Gastroesophageal sphincter (tissue), 3 donors: Measurements from ENCODE around the gene INCENP.

Experiments
- CTCF ChIP-seq, 4 experiments: fragments of 200-600 bp in 2 of 4; fragments of 450-650 bp in 2 of 4; sonication (generic) in 1 of 4; IDR thresholded peaks; one replicate each; pipeline ENCODE4 v1.5.1; 2017 to 2019; ENCODE audit warnings: antibody characterized with exemption in 4 of 4, mild to moderate bottlenecking in 2 of 4, moderate library complexity in 2 of 4
- EP300 ChIP-seq: sonication (generic); formaldehyde crosslinking; IDR thresholded peaks from one replicate; pipeline ENCODE4 v1.6.1; 2017; ENCODE audit warnings: antibody characterized with exemption, mild to moderate bottlenecking
- POLR2A ChIP-seq, 2 donors: fragments of 450-650 bp; IDR thresholded peaks; one replicate each; pipeline ENCODE4 v1.6.1; 2017; ENCODE audit warnings: antibody characterized with exemption in 2 of 2, mild to moderate bottlenecking in 2 of 2, moderate library complexity in 1 of 2
- POLR2AphosphoS5 ChIP-seq: sonication (generic); formaldehyde crosslinking; IDR thresholded peaks from one replicate; pipeline ENCODE4 v1.6.1; 2017; ENCODE audit warnings: antibody characterized with exemption

- no peak for TF ChIP-seq CTCF (IDR thresholded peaks at IDR 0.05)
- no peak for TF ChIP-seq POLR2A (IDR thresholded peaks at IDR 0.05)
- TF ChIP-seq POLR2AphosphoS5: no peak
- TF ChIP-seq EP300: no peak
Measured at GRCh38 chr11:62143727-62144126, 19.9 kb downstream of the INCENP start.
